Cardiac muscle cell (in vitro differentiated cells and primary cell): ENCODE data around the gene HSD17B8. TPM values are rescaled to one million over a fixed set of nuclear protein-coding genes. Genes with fewer than 3 reads are reported as not detected.
A peak's percentile ranks its signal among the peaks of the same experiment; 100 is the strongest.

ENCODE experiments used
- DNase-seq, 2 donors: peaks; one replicate each; pipeline versions ENCODE4 v3.0.0 to v3.0.0-alpha.2; 2010 to 2017; ENCODE audit warnings: low read depth in 1 of 2, low spot score in 1 of 2
- H3K27ac ChIP-seq: fragments of 200-600 bp; sonication (generic); 2 replicates; pipeline ENCODE4 v1.5.1; 2016
- H3K27me3 ChIP-seq: fragments of 200-600 bp; sonication (generic); 2 replicates; pipeline ENCODE4 v1.6.0; 2016; ENCODE audit warnings: control low read depth
- H3K36me3 ChIP-seq: fragments of 200-600 bp; sonication (generic); 2 replicates; pipeline ENCODE4 v1.5.1; 2016; ENCODE audit warnings: control low read depth
- H3K4me1 ChIP-seq: fragments of 200-600 bp; sonication (generic); 2 replicates; pipeline ENCODE4 v1.8.1; 2017; ENCODE audit warnings: low read depth, mild to moderate bottlenecking, mixed run types
- H3K4me3 ChIP-seq: fragments of 200-600 bp; sonication (generic); 2 replicates; pipeline ENCODE4 v1.5.1; 2016; ENCODE audit warnings: mild to moderate bottlenecking
- H3K9me3 ChIP-seq: fragments of 200-600 bp; sonication (generic); 2 replicates; pipeline ENCODE4 v1.5.1; 2017; ENCODE audit warnings: low read depth, mild to moderate bottlenecking, control low read depth
- CTCF ChIP-seq: IDR thresholded peaks from 2 replicates; pipeline ENCODE4 v1.5.1; 2012; ENCODE audit warnings: low read depth, mild to moderate bottlenecking, low read length
- polyA plus RNA-seq: library from polyadenylated mRNA; unstranded; fragments of >200 nt; fragmentation: Nextera tagmentation; extraction: Ambion mirVana; gene quantifications from 2 replicates; pipeline ENCODE4 v1.2.1, GENCODE V29; 2016
- total RNA-seq: library from RNA; depleted of rRNA; stranded (reverse); fragments of >200 nt; gene quantifications from 2 replicates; pipeline ENCODE4 v1.2.3, GENCODE V29; 2016

Gene HSD17B8
- total and polyA plus RNA-seq, 2 experiments from 2014 or later: 45.4 to 47.6 TPM

- Histone ChIP-seq H3K36me3 (no peaks in the 10 kb centered on the region), H3K9me3 (no peaks in the 10 kb centered on the region), H3K27me3 (no peaks in the 10 kb centered on the region), H3K4me3 (no peak overlapping the region), H3K4me1 (peaks cover 38% of the 10 kb centered on the region), H3K27ac (no peak overlapping the region)
- TF ChIP-seq CTCF: no peak
- no peak for DNase-seq
Measured at GRCh38 chr6:33190504-33191107, 13.8 kb upstream of the HSD17B8 start.

- Histone ChIP-seq H3K9me3 (no peaks in the 10 kb centered on the region), H3K27ac (no peak overlapping the region), H3K36me3 (no peaks in the 10 kb centered on the region), H3K27me3 (no peaks in the 10 kb centered on the region), H3K4me1 (peaks cover 41% of the 10 kb centered on the region), H3K4me3 (peak overlapping the region; percentile 13)
- no peak for TF ChIP-seq CTCF
- DNase-seq: peak in 1 of 2 donors; percentile 60
Measured at GRCh38 chr6:33191383-33192104, 12.9 kb upstream of the HSD17B8 start.

- no peak within 1 kb of the TSS for H3K27ac ChIP-seq
- peaks cover 41% of the 10 kb centered on the region for H3K4me1 ChIP-seq
- no peaks in the 10 kb centered on the region for H3K9me3 ChIP-seq
- no peaks in the 10 kb centered on the region for H3K27me3 ChIP-seq
- TF ChIP-seq CTCF: no peak
- peak within 1 kb of the TSS; percentile 13 for H3K4me3 ChIP-seq
- peak in 1 of 2 donors; percentile 74 for DNase-seq
- no peaks in the 10 kb centered on the region for H3K36me3 ChIP-seq
Measured at GRCh38 chr6:33192105-33192646, 12.3 kb upstream of the HSD17B8 start, which contains the start of gene COL11A2. COL11A2 (minus strand) TSS chr6:33192467; CDS start chr6:33192240, 227 bp downstream.

GRCh38 chr6:33192671-33193602 lies 11.5 kb upstream of the HSD17B8 start:
- DNase-seq: peak; percentile 29 to 67
- Histone ChIP-seq H3K36me3 (no peaks in the 10 kb centered on the region), H3K27ac (no peak overlapping the region), H3K27me3 (no peaks in the 10 kb centered on the region), H3K9me3 (no peaks in the 10 kb centered on the region), H3K4me3 (peak overlapping the region; percentile 13), H3K4me1 (peaks cover 41% of the 10 kb centered on the region)
- no peak for TF ChIP-seq CTCF

GRCh38 chr6:33193619-33194018 lies 10.8 kb upstream of the HSD17B8 start:
- Histone ChIP-seq H3K4me3 (no peak overlapping the region), H3K36me3 (no peaks in the 10 kb centered on the region), H3K9me3 (no peaks in the 10 kb centered on the region), H3K4me1 (peaks cover 41% of the 10 kb centered on the region), H3K27me3 (no peaks in the 10 kb centered on the region), H3K27ac (no peak overlapping the region)
- TF ChIP-seq CTCF: no peak
- DNase-seq: no peak
